Measurements from ENCODE around the gene TMEM222. TPM values are rescaled to one million over a fixed set of nuclear protein-coding genes. Genes with fewer than 3 reads are reported as not detected.

The TMEM222 gene
- total RNA-seq, 1 experiment from 2014 or later = 55.5 TPM

DNA sequence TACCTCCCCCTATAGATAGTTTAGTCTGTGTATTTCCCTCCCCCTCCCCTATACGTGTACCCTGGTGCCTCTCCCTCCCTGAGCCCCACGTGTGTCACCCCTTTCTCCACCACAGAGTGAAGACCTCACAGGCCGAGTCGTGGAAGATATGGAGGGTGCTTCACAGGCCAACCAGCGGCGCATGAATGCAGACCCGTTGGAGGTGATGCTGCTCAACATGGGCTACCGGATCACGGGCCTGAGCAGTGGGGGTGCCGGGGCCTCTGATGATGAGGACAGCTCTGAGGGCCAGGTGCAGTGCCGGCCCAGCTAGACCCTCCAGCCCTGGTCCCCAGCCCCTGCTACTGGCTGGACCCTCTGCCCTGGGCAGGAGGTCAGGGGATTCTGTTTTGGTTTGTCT, 15.9 kb upstream of the TMEM222 start:
- ChIA-PET POLR2A (ENCODE audit: low non-redundant PET) (no interaction called here), CTCF (interaction anchor here (0.5 kb wide), 1 partner anchor 298 kb away, joined by 6 read pairs; the partner anchor contains the start of gene AHDC1)
- H3K9me3 ChIP-seq (ENCODE audit: low read depth, low read length, poor library complexity, severe bottlenecking) = no peaks in the 10 kb centered on the region
- DNase-seq (ENCODE audit: low spot score) = no peak
- TF ChIP-seq, protein P1, sequence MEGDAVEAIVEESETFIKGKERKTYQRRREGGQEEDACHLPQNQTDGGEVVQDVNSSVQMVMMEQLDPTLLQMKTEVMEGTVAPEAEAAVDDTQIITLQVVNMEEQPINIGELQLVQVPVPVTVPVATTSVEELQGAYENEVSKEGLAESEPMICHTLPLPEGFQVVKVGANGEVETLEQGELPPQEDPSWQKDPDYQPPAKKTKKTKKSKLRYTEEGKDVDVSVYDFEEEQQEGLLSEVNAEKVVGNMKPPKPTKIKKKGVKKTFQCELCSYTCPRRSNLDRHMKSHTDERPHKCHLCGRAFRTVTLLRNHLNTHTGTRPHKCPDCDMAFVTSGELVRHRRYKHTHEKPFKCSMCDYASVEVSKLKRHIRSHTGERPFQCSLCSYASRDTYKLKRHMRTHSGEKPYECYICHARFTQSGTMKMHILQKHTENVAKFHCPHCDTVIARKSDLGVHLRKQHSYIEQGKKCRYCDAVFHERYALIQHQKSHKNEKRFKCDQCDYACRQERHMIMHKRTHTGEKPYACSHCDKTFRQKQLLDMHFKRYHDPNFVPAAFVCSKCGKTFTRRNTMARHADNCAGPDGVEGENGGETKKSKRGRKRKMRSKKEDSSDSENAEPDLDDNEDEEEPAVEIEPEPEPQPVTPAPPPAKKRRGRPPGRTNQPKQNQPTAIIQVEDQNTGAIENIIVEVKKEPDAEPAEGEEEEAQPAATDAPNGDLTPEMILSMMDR (conservative IDR thresholded peaks at IDR 0.05; ENCODE audit: low read depth, low read length) = no peak
- no peak for TF ChIP-seq EZH2 (IDR thresholded peaks at IDR 0.05; ENCODE audit: borderline replicate concordance, low read depth, low read length, poor library complexity, severe bottlenecking)
- no peak overlapping the region for H3K4me3 ChIP-seq (ENCODE audit: low read depth, low read length, poor library complexity, severe bottlenecking)
- no TSS peak for BruUV-seq (replicated peaks)
- intact Hi-C loops (cut with micrococcal nuclease; ENCODE audit: unreplicated experiment) = no loop called here
- H3K4me1 ChIP-seq (ENCODE audit: insufficient read depth, low read length, poor library complexity, severe bottlenecking) = no peaks in the 10 kb centered on the region
- no peaks in the 10 kb centered on the region for H3K27me3 ChIP-seq (replicated peaks; ENCODE audit: insufficient read depth, low read depth, low read length, poor library complexity)
- peaks cover 6% of the 10 kb centered on the region for H3K36me3 ChIP-seq (ENCODE audit: insufficient read depth, low read length, poor library complexity, severe bottlenecking)
- no peak overlapping the region for H3K27ac ChIP-seq (ENCODE audit: low read depth, low read length, poor library complexity, severe bottlenecking)

DNA sequence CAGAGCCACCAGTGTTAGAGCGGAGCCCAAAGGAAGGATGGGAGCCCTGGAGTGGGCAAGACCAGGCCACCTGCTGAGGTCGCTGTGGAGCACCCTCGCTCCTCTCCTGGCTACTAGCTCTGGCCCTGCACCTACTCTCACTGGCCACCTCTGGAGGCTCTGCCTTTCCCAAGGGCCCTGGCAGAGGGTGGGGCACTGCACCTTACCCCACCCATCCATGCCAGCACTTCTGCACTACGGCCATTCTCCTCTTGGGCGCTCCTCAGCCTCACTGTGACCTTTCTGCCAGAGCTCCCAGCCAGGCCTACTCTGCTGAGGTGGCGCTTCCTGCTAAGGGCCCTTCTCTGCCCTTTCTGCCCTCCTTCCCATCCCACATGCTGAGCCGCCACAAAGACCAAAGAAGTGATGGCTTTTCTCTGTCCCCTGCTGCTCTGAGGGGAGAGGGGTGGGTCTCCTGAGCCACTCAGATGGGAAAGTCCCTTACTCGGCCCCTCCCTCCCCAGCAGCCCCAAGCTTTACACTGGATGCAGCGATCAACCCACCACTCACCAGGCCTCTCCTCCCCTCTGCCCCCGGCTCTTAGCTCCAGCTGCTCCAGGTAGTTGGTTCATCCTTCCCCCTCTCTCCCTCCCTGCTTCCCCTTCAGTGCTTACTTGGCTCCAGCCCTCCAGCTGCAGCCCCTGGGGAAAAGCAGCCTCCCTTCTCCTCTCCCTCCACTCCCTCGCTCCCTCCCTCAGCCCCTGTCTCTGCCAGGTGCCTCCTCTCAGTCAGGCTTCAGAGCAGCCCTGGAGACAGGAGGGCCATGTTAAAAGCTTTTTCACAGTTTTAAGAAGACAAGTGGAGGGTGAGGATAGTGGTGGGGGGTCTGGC, 14.8 kb upstream of the TMEM222 start:
- Histone ChIP-seq H3K9me3 (ENCODE audit: low read depth, low read length, poor library complexity, severe bottlenecking) (no peaks in the 10 kb centered on the region), H3K27ac (ENCODE audit: low read depth, low read length, poor library complexity, severe bottlenecking) (no peak overlapping the region), H3K4me3 (ENCODE audit: low read depth, low read length, poor library complexity, severe bottlenecking) (no peak overlapping the region), H3K27me3 (replicated peaks; ENCODE audit: insufficient read depth, low read depth, low read length, poor library complexity) (no peaks in the 10 kb centered on the region), H3K36me3 (ENCODE audit: insufficient read depth, low read length, poor library complexity, severe bottlenecking) (no peaks in the 10 kb centered on the region), H3K4me1 (ENCODE audit: insufficient read depth, low read length, poor library complexity, severe bottlenecking) (no peaks in the 10 kb centered on the region)
- intact Hi-C loops (cut with micrococcal nuclease; ENCODE audit: unreplicated experiment) = no loop called here
- no peak for TF ChIP-seq EZH2 (IDR thresholded peaks at IDR 0.05; ENCODE audit: borderline replicate concordance, low read depth, low read length, poor library complexity, severe bottlenecking)
- CTCF ChIA-PET = interaction anchor here (0.6 to 0.8 kb wide), 3 partner anchors 11 to 250 kb away, joined by 3 to 12 read pairs (median 3); no protein-coding TSS in a partner anchor
- BruUV-seq (replicated peaks) = no TSS peak
- POLR2A ChIA-PET (ENCODE audit: low non-redundant PET) = interaction anchor here (0.6 kb wide), 1 partner anchor 67 kb away, joined by 16 read pairs; the partner anchor contains the start of gene FCN3
- no peak for DNase-seq (ENCODE audit: low spot score)

DNA sequence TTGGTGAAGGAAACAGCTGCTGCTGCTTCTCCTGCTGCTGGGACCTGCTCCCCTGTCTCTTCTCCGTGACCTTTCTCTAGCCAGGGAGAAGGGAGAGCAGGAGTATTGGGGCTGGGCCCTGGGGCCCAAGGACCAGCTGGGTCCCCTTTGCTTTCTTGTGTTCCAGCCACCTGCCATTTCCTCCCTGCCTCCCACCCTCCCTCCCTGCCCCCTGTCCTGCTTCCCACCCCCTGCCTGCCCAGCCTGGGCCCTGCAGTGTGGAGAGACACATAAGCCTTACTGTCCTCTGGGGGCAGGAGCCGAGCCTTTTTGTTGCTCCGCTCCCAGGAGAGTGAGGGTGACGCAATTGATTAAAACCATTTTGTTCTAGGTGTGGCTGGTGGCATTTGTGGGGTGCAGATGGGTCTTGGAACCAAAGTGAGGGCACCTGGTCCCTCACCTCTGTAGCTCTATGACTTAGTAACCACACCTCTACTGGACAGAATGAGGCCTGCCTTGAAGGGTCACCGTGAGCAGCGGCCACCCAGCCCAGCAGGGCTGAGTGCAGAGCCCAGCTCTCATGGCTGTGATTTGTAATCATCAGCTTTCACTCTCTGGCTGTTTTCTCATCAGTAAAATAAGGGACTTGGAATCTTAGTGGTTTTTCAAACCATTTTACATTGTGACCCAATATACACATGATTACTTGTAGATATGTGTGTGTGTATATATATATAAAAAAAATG, 13.9 kb upstream of the TMEM222 start:
- H3K9me3 ChIP-seq (ENCODE audit: low read depth, low read length, poor library complexity, severe bottlenecking) = no peaks in the 10 kb centered on the region
- H3K27ac ChIP-seq (ENCODE audit: low read depth, low read length, poor library complexity, severe bottlenecking) = no peak overlapping the region
- ChIA-PET CTCF (interaction anchor here (0.8 kb wide), 1 partner anchor 12 kb away, joined by 3 read pairs; no protein-coding TSS in a partner anchor), POLR2A (ENCODE audit: low non-redundant PET) (interaction anchor here (0.6 kb wide), 1 partner anchor 66 kb away, joined by 16 read pairs; the partner anchor contains the start of gene FCN3)
- H3K36me3 ChIP-seq (ENCODE audit: insufficient read depth, low read length, poor library complexity, severe bottlenecking) = no peaks in the 10 kb centered on the region
- H3K4me1 ChIP-seq (ENCODE audit: insufficient read depth, low read length, poor library complexity, severe bottlenecking) = no peaks in the 10 kb centered on the region
- no peak for TF ChIP-seq EZH2 (IDR thresholded peaks at IDR 0.05; ENCODE audit: borderline replicate concordance, low read depth, low read length, poor library complexity, severe bottlenecking)
- TF ChIP-seq, protein P1 (conservative IDR thresholded peaks at IDR 0.05; ENCODE audit: low read depth, low read length) = no peak
- intact Hi-C loops (cut with micrococcal nuclease; ENCODE audit: unreplicated experiment) = no loop called here
- no peak overlapping the region for H3K4me3 ChIP-seq (ENCODE audit: low read depth, low read length, poor library complexity, severe bottlenecking)
- no peaks in the 10 kb centered on the region for H3K27me3 ChIP-seq (replicated peaks; ENCODE audit: insufficient read depth, low read depth, low read length, poor library complexity)
- no TSS peak for BruUV-seq (replicated peaks)
- DNase-seq (ENCODE audit: low spot score) = no peak

Measured in A673 (cell line).